Small intestine (tissue), 7 donors: ENCODE data around the gene C17orf107. TPM values are rescaled to one million over a fixed set of nuclear protein-coding genes. Genes with fewer than 3 reads are reported as not detected.

Experiments used
- DNase-seq, 2 donors: peaks; one replicate each; pipeline versions ENCODE4 v3.0.0 to v3.0.0-alpha.2; 2013
- FAIRE-seq: peaks from 2 replicates; lab custom pipeline; 2012; peaks lifted over from hg19 to GRCh38; lab: Jason Lieb, UNC
- H3K27ac ChIP-seq, 3 donors: one replicate each; pipeline ENCODE4 v1.5.1; 2013; ENCODE audit warnings: low read length in 2 of 3, mild to moderate bottlenecking in 2 of 3, control low read depth in 1 of 3, inconsistent platforms in 1 of 3, low read depth in 1 of 3, moderate library complexity in 1 of 3
- H3K27me3 ChIP-seq, 3 donors: one replicate each; pipeline ENCODE4 v1.6.1; 2013; ENCODE audit warnings: low read length in 3 of 3, inconsistent platforms in 1 of 3; ENCODE audit not compliant: control insufficient read depth in 3 of 3, insufficient read depth in 3 of 3
- H3K36me3 ChIP-seq, 3 donors: one replicate each; pipeline ENCODE4 v1.6.1; 2013; ENCODE audit warnings: low read length in 3 of 3, inconsistent platforms in 1 of 3, low read depth in 1 of 3, mild to moderate bottlenecking in 1 of 3, moderate library complexity in 1 of 3; ENCODE audit not compliant: control insufficient read depth in 3 of 3, insufficient read depth in 2 of 3
- H3K4me1 ChIP-seq, 3 donors: one replicate each; pipeline ENCODE4 v1.6.1; 2013; ENCODE audit warnings: low read length in 2 of 3, inconsistent platforms in 1 of 3, low read depth in 1 of 3, mild to moderate bottlenecking in 1 of 3, moderate library complexity in 1 of 3; ENCODE audit not compliant: control insufficient read depth in 3 of 3, insufficient read depth in 2 of 3
- H3K4me3 ChIP-seq, 3 donors: one replicate each; pipeline ENCODE4 v1.5.1; 2013; ENCODE audit warnings: low read length in 3 of 3, control low read depth in 1 of 3, inconsistent platforms in 1 of 3, low read depth in 1 of 3, mild to moderate bottlenecking in 1 of 3, moderate library complexity in 1 of 3
- H3K9me3 ChIP-seq, 2 donors: one replicate each; pipeline ENCODE4 v1.6.1; 2013; ENCODE audit warnings: low read depth in 1 of 2, low read length in 1 of 2; ENCODE audit not compliant: control insufficient read depth in 2 of 2, insufficient read depth in 1 of 2
- WGBS, 3 donors: extraction: QIAGEN DNeasy Blood & Tissue Kit; methylation state at CpG; one replicate each; pipeline ENCODE4 v1.1.7; 2013; 5-methylcytosine and 5-hydroxymethylcytosine counted together
- polyA plus RNA-seq, 4 donors: library from polyadenylated mRNA; stranded (reverse) in 3 of 4; unstranded in 1 of 4; fragments of 200-250 nt in 3 of 4; fragments of 120-200 nt in 1 of 4; gene quantifications; one replicate each; pipeline versions ENCODE4 v1.2.1 to v1.2.3, GENCODE V29; 2013
- donor health status: healthy with polysubstance abuse.
- donor health status: control.
- donor health status: control.
- donor health status: Bipolar disorder and iron deficiency.
- donor health status: healthy.

The C17orf107 gene
- polyA plus RNA-seq, 4 donors: 0.45 to 2.2 (median 1.2) TPM

DNA sequence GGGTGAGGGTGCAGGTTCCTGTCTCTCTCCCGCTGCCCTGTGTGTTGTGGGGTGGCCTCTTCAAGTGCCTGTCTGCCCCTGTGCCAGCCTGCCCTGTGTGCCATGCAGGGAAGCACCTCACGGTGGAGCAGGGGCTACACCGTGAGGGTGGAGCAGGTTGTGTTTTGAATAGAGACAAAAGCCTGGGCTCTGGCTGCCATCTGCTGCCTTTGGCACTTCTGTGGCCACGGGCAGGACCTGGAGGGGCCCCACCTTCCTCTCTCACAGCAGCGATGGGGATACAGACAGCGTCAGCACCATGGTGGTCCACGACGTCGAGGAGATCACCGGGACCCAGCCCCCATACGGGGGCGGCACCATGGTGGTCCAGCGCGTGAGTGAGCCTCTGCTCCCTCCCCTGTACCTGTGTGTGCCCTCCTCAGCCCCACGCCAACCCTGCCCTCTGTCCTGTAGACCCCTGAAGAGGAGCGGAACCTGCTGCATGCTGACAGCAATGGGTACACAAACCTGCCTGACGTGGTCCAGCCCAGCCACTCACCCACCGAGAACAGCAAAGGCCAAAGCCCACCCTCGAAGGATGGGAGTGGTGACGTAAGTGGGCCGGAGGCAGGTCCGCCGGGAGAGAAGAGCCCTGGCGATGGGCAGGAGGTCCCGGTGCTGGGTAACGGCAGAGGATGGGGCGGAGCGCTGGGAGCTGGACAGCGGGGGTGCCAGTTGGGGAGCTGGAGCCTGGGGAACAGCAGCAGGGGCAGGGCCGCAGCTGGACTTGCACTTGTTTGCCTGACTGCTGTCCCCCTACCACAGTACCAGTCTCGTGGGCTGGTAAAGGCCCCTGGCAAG lies 5.4 kb upstream of the C17orf107 start:
- H3K27me3 ChIP-seq: peaks cover 0 to 4% (median 0%) of the 10 kb centered on the region in 3 donors
- FAIRE-seq: no peak
- WGBS, 3 donors: 89 to 91% (median 90%) methylated on average over 29 to 31 of the region's 31 CpGs
- H3K4me3 ChIP-seq: peak overlapping the region in 1 of 3 donors; percentile 7
- H3K9me3 ChIP-seq: no peaks in the 10 kb centered on the region
- no peak for DNase-seq
- peak overlapping the region in 1 of 3 donors; percentile 46 for H3K27ac ChIP-seq
- H3K36me3 ChIP-seq: peaks cover 25 to 97% (median 38%) of the 10 kb centered on the region in 3 donors
- H3K4me1 ChIP-seq: peaks cover 0 to 10% (median 0%) of the 10 kb centered on the region in 3 donors

DNA sequence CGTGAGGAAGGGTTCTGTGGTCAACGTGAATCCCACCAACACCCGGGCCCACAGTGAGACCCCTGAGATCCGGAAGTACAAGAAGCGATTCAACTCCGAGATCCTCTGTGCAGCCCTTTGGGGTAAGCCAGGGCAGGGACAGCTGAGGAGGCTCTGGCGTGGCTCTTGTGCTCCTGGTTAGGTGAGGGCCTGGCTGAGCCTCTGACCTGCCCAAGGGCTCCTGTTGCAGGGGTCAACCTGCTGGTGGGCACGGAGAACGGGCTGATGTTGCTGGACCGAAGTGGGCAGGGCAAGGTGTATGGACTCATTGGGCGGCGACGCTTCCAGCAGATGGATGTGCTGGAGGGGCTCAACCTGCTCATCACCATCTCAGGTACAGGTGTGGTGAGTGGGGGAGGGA lies 4.2 kb upstream of the C17orf107 start:
- Histone ChIP-seq H3K27me3 (peaks cover 0 to 15% (median 0%) of the 10 kb centered on the region in 3 donors), H3K4me1 (peaks cover 0 to 17% (median 0%) of the 10 kb centered on the region in 3 donors), H3K27ac (no peak overlapping the region), H3K4me3 (no peak overlapping the region), H3K9me3 (no peaks in the 10 kb centered on the region), H3K36me3 (peaks cover 25 to 86% (median 31%) of the 10 kb centered on the region in 3 donors)
- WGBS, 3 donors: 92 to 98% (median 94%) methylated on average over 11 to 13 of the region's 13 CpGs
- DNase-seq (no peak), FAIRE-seq (no peak)

DNA sequence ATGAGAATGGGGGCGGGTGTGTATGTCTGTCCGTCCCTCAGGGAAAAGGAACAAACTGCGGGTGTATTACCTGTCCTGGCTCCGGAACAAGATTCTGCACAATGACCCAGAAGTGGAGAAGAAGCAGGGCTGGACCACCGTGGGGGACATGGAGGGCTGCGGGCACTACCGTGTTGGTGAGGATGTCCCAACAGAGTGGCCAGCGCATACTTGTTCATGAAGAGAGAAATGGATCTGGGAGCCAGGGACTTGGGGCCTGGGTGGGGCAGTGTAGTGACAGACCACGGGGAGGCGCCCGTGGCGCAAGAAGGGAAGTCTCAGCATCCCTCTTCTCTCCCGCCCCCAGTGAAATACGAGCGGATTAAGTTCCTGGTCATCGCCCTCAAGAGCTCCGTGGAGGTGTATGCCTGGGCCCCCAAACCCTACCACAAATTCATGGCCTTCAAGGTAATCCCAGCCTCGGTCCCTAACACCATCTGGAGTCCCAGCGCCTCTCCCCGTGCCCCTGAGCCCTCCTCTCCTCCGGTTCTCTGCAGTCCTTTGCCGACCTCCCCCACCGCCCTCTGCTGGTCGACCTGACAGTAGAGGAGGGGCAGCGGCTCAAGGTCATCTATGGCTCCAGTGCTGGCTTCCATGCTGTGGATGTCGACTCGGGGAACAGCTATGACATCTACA lies 3.5 kb upstream of the C17orf107 start:
- WGBS, 3 donors: 77 to 82% (median 78%) methylated on average over 26 to 27 of the region's 27 CpGs
- Histone ChIP-seq H3K27ac (no peak overlapping the region), H3K27me3 (peaks cover 0 to 21% (median 0%) of the 10 kb centered on the region in 3 donors), H3K9me3 (no peaks in the 10 kb centered on the region), H3K36me3 (peaks cover 22 to 79% (median 26%) of the 10 kb centered on the region in 3 donors), H3K4me3 (no peak overlapping the region), H3K4me1 (peaks cover 0 to 24% (median 0%) of the 10 kb centered on the region in 3 donors)
- DNase-seq: no peak
- FAIRE-seq: no peak

DNA sequence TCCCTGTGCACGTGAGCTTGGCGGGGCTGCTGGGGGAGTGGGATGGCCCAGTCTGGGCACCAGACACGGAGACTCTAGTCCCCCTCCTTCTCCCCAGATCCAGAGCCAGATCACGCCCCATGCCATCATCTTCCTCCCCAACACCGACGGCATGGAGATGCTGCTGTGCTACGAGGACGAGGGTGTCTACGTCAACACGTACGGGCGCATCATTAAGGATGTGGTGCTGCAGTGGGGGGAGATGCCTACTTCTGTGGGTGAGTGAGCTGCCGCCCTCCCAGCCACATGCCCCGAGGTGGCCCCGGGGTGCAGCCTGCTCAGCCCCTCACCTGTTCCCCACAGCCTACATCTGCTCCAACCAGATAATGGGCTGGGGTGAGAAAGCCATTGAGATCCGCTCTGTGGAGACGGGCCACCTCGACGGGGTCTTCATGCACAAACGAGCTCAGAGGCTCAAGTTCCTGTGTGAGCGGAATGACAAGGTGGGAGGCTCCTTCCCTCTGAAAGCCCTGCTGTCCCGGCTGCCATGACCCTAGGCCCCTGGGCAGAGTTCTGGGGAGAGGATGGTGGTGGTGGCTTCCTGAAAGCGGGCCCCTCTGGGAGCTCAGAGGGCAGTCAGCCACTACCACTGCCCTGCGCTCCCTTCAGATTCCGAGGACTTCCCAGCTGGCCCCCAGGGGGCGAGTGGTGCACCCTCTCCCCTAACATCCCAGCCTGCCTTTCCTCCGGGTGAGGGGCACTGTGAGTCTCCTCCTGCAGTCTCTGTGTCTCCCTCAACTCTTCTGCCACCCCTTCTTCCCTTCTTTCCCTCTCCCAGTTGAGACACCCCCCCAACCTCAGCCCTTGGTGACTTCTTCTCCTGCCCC lies 2.8 kb upstream of the C17orf107 start:
- WGBS, 3 donors: 89 to 92% (median 92%) methylated on average over 24 to 27 of the region's 27 CpGs
- Histone ChIP-seq H3K4me3 (no peak overlapping the region), H3K9me3 (no peaks in the 10 kb centered on the region), H3K36me3 (peaks cover 20 to 71% (median 22%) of the 10 kb centered on the region in 3 donors), H3K27ac (no peak overlapping the region), H3K27me3 (peaks cover 0 to 29% (median 0%) of the 10 kb centered on the region in 3 donors), H3K4me1 (peaks cover 0 to 29% (median 0%) of the 10 kb centered on the region in 3 donors)
- no peak for DNase-seq
- FAIRE-seq: no peak

DNA sequence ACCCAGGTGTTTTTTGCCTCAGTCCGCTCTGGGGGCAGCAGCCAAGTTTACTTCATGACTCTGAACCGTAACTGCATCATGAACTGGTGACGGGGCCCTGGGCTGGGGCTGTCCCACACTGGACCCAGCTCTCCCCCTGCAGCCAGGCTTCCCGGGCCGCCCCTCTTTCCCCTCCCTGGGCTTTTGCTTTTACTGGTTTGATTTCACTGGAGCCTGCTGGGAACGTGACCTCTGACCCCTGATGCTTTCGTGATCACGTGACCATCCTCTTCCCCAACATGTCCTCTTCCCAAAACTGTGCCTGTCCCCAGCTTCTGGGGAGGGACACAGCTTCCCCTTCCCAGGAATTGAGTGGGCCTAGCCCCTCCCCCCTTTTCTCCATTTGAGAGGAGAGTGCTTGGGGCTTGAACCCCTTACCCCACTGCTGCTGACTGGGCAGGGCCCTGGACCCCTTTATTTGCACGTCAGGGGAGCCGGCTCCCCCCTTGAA lies 2.1 kb upstream of the C17orf107 start:
- H3K36me3 ChIP-seq: peaks cover 17 to 64% (median 19%) of the 10 kb centered on the region in 3 donors
- FAIRE-seq (no peak), DNase-seq (no peak)
- peaks cover 0 to 35% (median 0%) of the 10 kb centered on the region in 3 donors for H3K27me3 ChIP-seq
- no peak overlapping the region for H3K4me3 ChIP-seq
- H3K27ac ChIP-seq: no peak overlapping the region
- peaks cover 0 to 34% (median 0%) of the 10 kb centered on the region in 3 donors for H3K4me1 ChIP-seq
- no peaks in the 10 kb centered on the region for H3K9me3 ChIP-seq
- 70 to 78% (median 73%) methylated on average over 10 of the region's 10 CpGs for WGBS, 3 donors

DNA sequence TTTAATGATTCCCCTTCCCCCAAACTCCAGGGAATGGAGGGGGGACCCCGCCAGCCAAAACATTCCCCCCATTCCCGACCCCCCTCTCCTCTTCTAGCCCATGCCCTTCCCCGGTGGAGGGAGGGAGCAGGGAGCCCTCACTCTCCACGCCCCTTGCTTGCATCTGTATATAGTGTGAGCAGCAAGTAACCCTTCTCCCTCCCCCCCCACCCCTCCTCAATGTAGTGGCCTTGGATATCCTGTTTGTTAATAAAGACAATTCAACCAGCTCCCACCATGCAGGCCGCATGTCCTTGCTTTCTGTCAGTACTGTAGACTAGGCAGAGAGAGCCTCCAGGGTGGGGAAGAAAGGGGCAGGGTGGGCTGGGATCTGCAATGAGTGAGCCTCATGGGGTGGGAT lies 1.6 kb upstream of the C17orf107 start:
- H3K4me1 ChIP-seq: peaks cover 0 to 32% (median 0%) of the 10 kb centered on the region in 3 donors
- peaks cover 0 to 38% (median 0%) of the 10 kb centered on the region in 3 donors for H3K27me3 ChIP-seq
- no peak for DNase-seq
- no peaks in the 10 kb centered on the region for H3K9me3 ChIP-seq
- peaks cover 15 to 59% (median 16%) of the 10 kb centered on the region in 3 donors for H3K36me3 ChIP-seq
- 81 to 86% (median 82%) methylated on average over 5 of the region's 5 CpGs for WGBS, 3 donors
- no peak for FAIRE-seq
- H3K27ac ChIP-seq: no peak overlapping the region
- no peak overlapping the region for H3K4me3 ChIP-seq

DNA sequence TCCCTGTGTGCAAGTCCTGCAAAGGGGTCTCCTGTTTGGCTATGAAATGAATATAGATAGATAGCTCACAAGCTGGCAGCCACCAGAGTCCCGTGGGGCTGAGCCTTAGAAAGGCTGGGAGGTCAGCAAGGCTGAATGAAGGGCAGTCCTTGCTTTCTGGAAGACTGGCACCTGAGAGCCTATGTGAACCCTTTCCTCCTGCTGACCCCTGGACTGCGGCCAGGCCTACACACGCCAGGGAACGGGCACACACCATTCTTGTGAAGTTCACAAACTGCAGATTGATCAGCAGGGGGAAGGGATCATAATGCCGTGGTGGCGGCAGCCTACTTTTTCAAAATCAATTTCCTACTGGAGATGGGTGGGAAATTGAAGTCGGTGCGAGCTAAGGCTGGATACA lies 985 bp upstream of the C17orf107 start:
- Histone ChIP-seq H3K4me3 (no peak overlapping the region), H3K36me3 (peaks cover 10 to 53% (median 16%) of the 10 kb centered on the region in 3 donors), H3K4me1 (peaks cover 0 to 35% (median 0%) of the 10 kb centered on the region in 3 donors), H3K27me3 (peaks cover 0 to 38% (median 0%) of the 10 kb centered on the region in 3 donors), H3K27ac (no peak overlapping the region), H3K9me3 (no peaks in the 10 kb centered on the region)
- no peak for FAIRE-seq
- DNase-seq: no peak
- WGBS, 3 donors: 62 to 83% (median 68%) methylated on average over 8 of the region's 8 CpGs
